Retina (tissue), 1 donor: ENCODE measurements around the gene RAB21.
A peak's percentile ranks its signal among the peaks of the same experiment; 100 is the strongest.
"Not testable (repeated sequence)": the region's sequence is repeated elsewhere in the genome, so short reads cannot be mapped to it uniquely, and the experiment has no call there.

Source experiments
- DNase-seq: peaks from one replicate; pipeline ENCODE4 v3.0.0-alpha.2; 2016

The RAB21 gene

GRCh38 chr12:71752891-71753290, 1.8 kb upstream of the RAB21 start:
- no peak for DNase-seq

- peak; percentile 75 for DNase-seq
Observed at GRCh38 chr12:71755146-71755892, 656 bp downstream of the RAB21 start.

- DNase-seq: no peak
Observed at GRCh38 chr12:71756054-71756690, 1.5 kb downstream of the RAB21 start.

- no peak for DNase-seq
Observed at GRCh38 chr12:71759941-71760340, 5.3 kb downstream of the RAB21 start.

- no peak for DNase-seq
Observed at GRCh38 chr12:71760471-71760870, 5.8 kb downstream of the RAB21 start.

GRCh38 chr12:71761354-71761753, 6.7 kb downstream of the RAB21 start:
- not testable (repeated sequence) for DNase-seq

GRCh38 chr12:71763677-71764379, 9.2 kb downstream of the RAB21 start:
- DNase-seq: no peak

GRCh38 chr12:71764587-71765321, 10.1 kb downstream of the RAB21 start:
- DNase-seq: no peak

- DNase-seq: no peak
Observed at GRCh38 chr12:71766202-71766601, 11.5 kb downstream of the RAB21 start.

- DNase-seq: no peak
Observed at GRCh38 chr12:71767183-71767582, 12.5 kb downstream of the RAB21 start.

GRCh38 chr12:71768900-71769299, 14.2 kb downstream of the RAB21 start:
- no peak for DNase-seq

GRCh38 chr12:71771069-71771468, 16.4 kb downstream of the RAB21 start:
- no peak for DNase-seq

- no peak for DNase-seq
Observed at GRCh38 chr12:71772735-71773134, 18.1 kb downstream of the RAB21 start.

GRCh38 chr12:71780237-71780822, 25.7 kb downstream of the RAB21 start:
- peak; percentile 33 for DNase-seq

GRCh38 chr12:71782017-71782416, 27.4 kb downstream of the RAB21 start:
- DNase-seq: no peak

GRCh38 chr12:71786829-71787228, 32.2 kb downstream of the RAB21 start:
- DNase-seq: no peak

GRCh38 chr12:71787580-71787979, 32.9 kb downstream of the RAB21 start:
- DNase-seq: no peak

GRCh38 chr12:71790331-71790730, 35.7 kb downstream of the RAB21 start:
- no peak for DNase-seq

GRCh38 chr12:71791473-71792150, 36.9 kb downstream of the RAB21 start:
- no peak for DNase-seq

- DNase-seq: no peak
Observed at GRCh38 chr12:71792599-71792998, 37.9 kb downstream of the RAB21 start.

GRCh38 chr12:71795901-71796300, 41.2 kb downstream of the RAB21 start:
- DNase-seq: no peak

GRCh38 chr12:71797531-71797930, 42.9 kb downstream of the RAB21 start:
- DNase-seq: peak; percentile 13
